Measurements from ENCODE around the gene CDCP1.

The CDCP1 gene

GRCh38 chr3:45174234-45174633 is 28.1 kb upstream of the CDCP1 start:
- H3K4me3 ChIP-seq = no peak overlapping the region
- no peak overlapping the region for H3K27ac ChIP-seq

DNA sequence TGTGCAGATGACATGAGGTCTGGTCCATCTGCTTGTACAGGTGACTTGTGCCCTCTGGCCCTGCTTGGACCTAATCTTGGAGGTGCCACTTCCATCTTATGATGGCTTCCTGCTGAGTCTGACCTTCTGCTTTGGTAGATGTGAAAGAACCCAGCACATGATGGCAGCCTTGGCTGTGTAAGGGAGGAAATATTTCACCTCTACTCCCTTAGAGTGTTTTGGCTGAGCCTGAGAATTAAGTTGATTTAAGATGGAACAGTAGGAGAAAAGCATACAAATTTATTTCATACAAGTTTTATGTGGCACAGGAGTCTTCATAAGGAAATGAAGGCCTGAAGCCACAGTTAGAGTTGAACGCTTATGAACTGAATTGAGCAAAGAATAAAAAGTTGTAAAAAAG is 27.6 kb upstream of the CDCP1 start:
- H3K27ac ChIP-seq = no peak overlapping the region
- H3K4me3 ChIP-seq = no peak overlapping the region

DNA sequence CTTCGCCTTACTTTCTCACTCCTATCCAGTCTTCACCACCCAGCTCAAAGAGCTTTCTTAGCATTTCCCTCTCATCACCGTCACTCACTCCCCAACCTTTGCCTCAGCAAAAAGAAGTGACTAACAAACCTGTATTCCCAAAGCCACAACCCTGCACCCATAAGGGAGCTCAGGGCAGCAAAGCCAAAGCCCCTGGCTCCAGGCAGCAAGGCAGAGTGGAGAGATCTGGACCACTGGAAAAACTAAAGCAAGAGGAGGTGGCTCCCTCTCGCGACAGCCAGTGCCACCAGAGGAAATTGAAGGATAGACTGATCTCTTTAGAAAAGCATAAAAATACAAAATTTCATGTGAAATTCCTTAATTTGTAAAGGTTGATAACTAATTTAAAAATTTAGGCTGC is 25.1 kb upstream of the CDCP1 start:
- H3K27ac ChIP-seq = no peak overlapping the region
- no peak overlapping the region for H3K4me3 ChIP-seq

- peak overlapping the region in 3 of 21 experiments; percentile 5 to 35 (median 9) for H3K27ac ChIP-seq
These were observed 23.9 kb upstream of the CDCP1 start for GRCh38 chr3:45170096-45170495.

GRCh38 chr3:45169125-45169904 is 23.1 kb upstream of the CDCP1 start:
- no peak overlapping the region for H3K27ac ChIP-seq
- no peak overlapping the region for H3K4me3 ChIP-seq

More at GRCh38 chr3:45170096-45170495, 23.9 kb upstream of the CDCP1 start:
- no peak overlapping the region for H3K4me3 ChIP-seq

DNA sequence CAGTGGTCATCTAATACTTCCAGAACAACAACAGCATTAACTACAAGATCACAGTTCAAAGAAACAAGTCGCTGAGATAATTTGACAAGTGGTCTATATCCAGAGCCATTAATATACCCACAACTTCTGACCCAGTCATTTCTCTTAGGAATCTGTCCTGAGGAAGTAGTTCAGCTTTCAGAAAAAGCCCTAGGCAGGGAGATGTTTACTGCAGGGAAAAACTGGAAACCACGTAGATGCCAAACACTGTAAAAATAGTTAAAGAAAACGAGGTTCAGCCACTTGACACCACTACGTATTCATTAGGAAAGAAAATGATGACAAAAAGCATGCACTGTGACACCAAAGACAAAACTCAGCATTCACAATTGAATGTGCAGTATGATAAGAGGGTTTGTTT is 22.3 kb upstream of the CDCP1 start:
- peak overlapping the region in 1 of 21 experiments; percentile 75 for H3K27ac ChIP-seq
- H3K4me3 ChIP-seq = no peak overlapping the region

DNA sequence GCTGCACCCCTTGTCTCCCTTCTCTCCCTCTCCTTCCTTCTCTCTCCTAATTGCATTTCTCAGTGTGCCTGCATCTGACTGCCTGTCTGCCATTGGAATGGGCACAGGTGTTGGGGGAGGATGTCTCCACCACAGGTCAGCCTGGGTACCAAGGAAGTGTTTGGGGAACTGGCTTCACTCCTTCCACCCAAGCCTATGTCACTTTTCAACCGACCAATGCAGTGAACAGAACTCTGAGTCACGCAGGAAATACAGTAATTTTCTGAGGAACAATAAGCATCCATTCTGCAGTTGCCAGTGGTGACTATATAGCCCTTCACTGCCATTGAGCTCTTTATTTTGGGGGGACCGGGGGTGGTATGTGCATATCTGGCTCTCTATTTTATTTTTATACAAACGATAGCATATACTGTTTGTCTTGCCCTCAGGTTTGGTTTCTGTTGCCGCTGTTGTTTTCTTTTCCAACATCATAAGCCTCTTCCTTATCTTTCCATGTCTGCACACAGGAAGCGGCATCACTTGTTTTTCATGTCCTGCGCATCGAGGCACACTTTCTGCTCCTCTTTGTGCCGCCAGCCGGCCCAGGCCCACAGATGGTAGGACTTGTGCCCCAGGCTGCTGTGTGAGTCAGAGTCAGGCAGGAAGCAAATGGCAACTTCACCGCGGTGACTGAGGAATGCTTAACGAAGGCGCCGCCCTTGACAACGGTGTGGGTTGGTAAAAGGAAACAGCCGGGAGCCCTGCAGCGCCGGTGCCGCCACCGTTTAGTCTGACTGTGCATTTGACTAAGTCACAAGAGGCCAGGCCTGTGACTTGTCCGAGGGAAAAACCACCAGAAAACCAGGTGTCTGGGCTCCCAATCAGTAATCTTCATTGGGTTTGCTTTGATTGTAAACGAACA is 21.1 kb upstream of the CDCP1 start:
- H3K27ac ChIP-seq = peak overlapping the region in 20 of 21 experiments; percentile 11 to 79 (median 60)
- H3K4me3 ChIP-seq = no peak overlapping the region

DNA sequence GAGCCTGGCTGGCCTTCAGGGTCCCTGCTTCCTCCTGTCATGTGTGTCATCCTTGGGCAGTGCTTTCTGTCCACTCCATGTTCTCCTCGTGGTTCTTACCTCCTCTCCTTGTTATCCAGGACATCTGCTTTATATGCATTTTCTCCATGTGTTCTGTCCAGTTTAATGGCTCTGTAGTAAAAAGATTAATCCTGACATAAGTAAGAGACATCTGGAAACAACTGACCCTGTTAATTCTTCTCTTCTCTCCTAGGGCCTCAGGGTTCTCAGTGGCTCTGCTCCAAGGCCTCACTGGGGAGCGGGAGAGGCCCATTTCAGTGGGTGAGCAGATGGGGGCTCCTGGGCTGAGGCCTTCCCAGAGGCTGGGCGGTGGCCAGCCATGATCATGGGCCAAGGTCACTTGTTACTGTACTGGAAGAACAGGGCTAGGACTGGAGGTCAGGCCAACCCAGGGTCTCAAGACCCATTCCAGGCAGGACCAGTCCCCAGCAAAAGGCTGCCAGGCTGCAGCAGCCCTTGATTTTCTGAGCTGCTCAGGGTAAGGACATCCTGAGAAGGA is 20.2 kb upstream of the CDCP1 start:
- Histone ChIP-seq H3K27ac (peak overlapping the region in 16 of 21 experiments; percentile 26 to 79 (median 56)), H3K4me3 (no peak overlapping the region)

- Histone ChIP-seq H3K27ac (peak overlapping the region in 1 of 21 experiments; percentile 79), H3K4me3 (no peak overlapping the region)
These were observed 19.5 kb upstream of the CDCP1 start for GRCh38 chr3:45165497-45166283.

DNA sequence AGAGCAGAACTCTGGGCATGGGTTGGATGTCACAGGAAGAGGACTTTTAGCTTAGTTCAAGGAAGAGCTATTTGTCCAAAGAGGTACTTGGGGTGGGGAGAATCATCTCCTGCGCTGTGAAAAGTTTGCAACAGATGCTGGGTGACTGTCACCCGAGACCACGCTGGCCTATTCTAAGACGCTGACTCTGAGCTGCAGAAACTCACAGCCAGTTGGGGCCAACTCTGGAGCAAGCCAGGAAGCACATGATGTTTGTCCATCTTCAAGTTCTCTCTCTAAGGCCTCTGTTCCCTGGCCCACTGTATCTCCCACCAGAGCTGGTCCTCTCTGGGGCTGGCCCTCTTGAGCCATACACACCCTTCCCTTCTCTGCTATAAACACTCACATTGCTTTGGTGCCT is 17.9 kb upstream of the CDCP1 start:
- Histone ChIP-seq H3K27ac (no peak overlapping the region), H3K4me3 (no peak overlapping the region)

- Histone ChIP-seq H3K27ac (no peak overlapping the region), H3K4me3 (no peak overlapping the region)
These were observed 17.3 kb upstream of the CDCP1 start for GRCh38 chr3:45163481-45163880.

- H3K4me3 ChIP-seq = no peak overlapping the region
- no peak overlapping the region for H3K27ac ChIP-seq
These were observed 8.5 kb upstream of the CDCP1 start for GRCh38 chr3:45154641-45155147.

GRCh38 chr3:45153658-45154437 is 7.7 kb upstream of the CDCP1 start:
- Histone ChIP-seq H3K27ac (no peak overlapping the region), H3K4me3 (no peak overlapping the region)

GRCh38 chr3:45152307-45152706 is 6.1 kb upstream of the CDCP1 start:
- Histone ChIP-seq H3K4me3 (no peak overlapping the region), H3K27ac (no peak overlapping the region)

GRCh38 chr3:45151100-45151499 is 4.9 kb upstream of the CDCP1 start:
- H3K4me3 ChIP-seq = no peak overlapping the region
- no peak overlapping the region for H3K27ac ChIP-seq

DNA sequence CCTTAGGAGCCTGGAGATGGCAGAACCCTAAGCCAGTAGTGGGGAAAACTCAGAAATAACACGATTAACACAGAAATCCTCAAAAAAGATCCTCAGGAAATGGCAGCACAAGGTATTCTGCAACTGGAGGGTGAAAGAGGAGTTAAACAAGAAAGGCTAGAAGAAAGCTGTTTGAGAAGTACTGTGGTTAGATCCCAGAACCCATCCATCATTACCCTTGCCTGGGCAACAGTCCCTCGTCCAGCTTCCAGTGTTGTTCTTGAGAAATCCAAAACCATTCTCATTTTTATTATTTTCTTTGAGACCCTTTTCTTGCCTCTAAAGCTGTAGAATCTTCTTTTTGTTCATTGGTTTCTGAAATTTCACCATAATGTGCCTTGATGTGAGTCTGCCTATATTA is 2.7 kb upstream of the CDCP1 start:
- Histone ChIP-seq H3K4me3 (no peak overlapping the region), H3K27ac (no peak overlapping the region)

GRCh38 chr3:45145223-45145622 is 955 bp downstream of the CDCP1 start:
- peak overlapping the region; percentile 60 to 88 (median 81) for H3K27ac ChIP-seq
- peak overlapping the region; percentile 48 to 66 (median 60) for H3K4me3 ChIP-seq
